Peyer's patch (tissue), 4 donors: ENCODE results near the gene PIWIL4.

Experiments used
- POLR2A ChIP-seq, 2 donors: fragments of 450-650 bp; IDR thresholded peaks; one replicate each; pipeline ENCODE4 v1.5.1; 2017; ENCODE audit warnings: antibody characterized with exemption in 2 of 2, mild to moderate bottlenecking in 2 of 2, moderate library complexity in 2 of 2
- TF ChIP-seq, protein P1 (sequence below), 6 experiments: fragments of 450-650 bp in 4 of 6; fragments of 200-600 bp in 2 of 6; sonication (generic) in 1 of 6; IDR thresholded peaks; one replicate each; pipeline ENCODE4 v1.5.1; 2017 to 2019; ENCODE audit warnings: antibody characterized with exemption in 6 of 6, mild to moderate bottlenecking in 3 of 6, moderate library complexity in 1 of 6

DNA sequence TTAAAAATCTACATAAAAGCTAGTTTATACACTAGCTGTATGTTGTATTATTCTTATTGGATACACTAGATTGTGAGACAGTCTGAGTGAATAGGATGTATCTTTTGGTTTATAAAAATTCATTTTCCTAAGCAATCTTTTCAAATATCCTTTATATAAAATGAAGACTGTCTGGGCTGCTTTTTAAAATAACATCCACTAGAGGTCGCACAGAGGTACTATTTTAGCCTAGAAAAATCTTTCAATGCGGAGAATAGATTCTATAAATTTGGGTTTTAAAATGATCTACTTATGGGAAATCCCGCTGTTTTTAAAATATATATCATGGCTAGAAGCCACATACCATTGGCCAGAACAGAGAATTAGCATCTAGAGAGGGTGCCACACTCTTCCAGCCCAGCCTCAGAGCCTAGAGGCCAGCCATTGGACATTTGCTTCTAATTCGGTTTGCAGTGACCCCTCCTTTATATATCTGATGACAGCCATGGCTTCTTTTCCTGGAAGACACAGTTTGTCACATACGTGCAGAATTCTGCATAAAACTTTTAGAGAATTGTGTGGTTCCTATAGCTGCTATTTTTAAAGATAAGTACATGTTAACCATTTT lies 47.6 kb upstream of the PIWIL4 start:
- TF ChIP-seq, protein P1, sequence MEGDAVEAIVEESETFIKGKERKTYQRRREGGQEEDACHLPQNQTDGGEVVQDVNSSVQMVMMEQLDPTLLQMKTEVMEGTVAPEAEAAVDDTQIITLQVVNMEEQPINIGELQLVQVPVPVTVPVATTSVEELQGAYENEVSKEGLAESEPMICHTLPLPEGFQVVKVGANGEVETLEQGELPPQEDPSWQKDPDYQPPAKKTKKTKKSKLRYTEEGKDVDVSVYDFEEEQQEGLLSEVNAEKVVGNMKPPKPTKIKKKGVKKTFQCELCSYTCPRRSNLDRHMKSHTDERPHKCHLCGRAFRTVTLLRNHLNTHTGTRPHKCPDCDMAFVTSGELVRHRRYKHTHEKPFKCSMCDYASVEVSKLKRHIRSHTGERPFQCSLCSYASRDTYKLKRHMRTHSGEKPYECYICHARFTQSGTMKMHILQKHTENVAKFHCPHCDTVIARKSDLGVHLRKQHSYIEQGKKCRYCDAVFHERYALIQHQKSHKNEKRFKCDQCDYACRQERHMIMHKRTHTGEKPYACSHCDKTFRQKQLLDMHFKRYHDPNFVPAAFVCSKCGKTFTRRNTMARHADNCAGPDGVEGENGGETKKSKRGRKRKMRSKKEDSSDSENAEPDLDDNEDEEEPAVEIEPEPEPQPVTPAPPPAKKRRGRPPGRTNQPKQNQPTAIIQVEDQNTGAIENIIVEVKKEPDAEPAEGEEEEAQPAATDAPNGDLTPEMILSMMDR (IDR thresholded peaks at IDR 0.05): peak; percentile 48 to 75 (median 69)
- TF ChIP-seq POLR2A (IDR thresholded peaks at IDR 0.05): no peak
